GM19324 (cell line): ENCODE results near the gene SLC25A39.
"Not testable (repeated sequence)": the region's sequence is repeated elsewhere in the genome, so short reads cannot be mapped to it uniquely, and the experiment has no call there.

ENCODE experiments used
- ATAC-seq: cut with Tn5 transposase; IDR thresholded peaks from one replicate; pipeline ENCODE4 v1.9.1; 2021; ENCODE audit warnings: mild to moderate bottlenecking, moderate library complexity; ENCODE audit not compliant: unreplicated experiment, low FRiP score

SLC25A39 gene

GRCh38 chr17:44354582-44355561, 30.2 kb upstream of the SLC25A39 start:
- ATAC-seq: no peak

GRCh38 chr17:44353672-44354331, 29.2 kb upstream of the SLC25A39 start:
- ATAC-seq: no peak

GRCh38 chr17:44352828-44353671, 28.4 kb upstream of the SLC25A39 start:
- no peak for ATAC-seq

- no peak for ATAC-seq
These were observed 27.6 kb upstream of the SLC25A39 start for GRCh38 chr17:44351961-44352827.

- no peak for ATAC-seq
These were observed 26.8 kb upstream of the SLC25A39 start for GRCh38 chr17:44351464-44351863.

GRCh38 chr17:44350733-44351226, 26.2 kb upstream of the SLC25A39 start:
- ATAC-seq: no peak

GRCh38 chr17:44349553-44350070, 25.0 kb upstream of the SLC25A39 start:
- ATAC-seq: no peak

GRCh38 chr17:44348988-44349364, 24.4 kb upstream of the SLC25A39 start:
- no peak for ATAC-seq

- peak; percentile 29 for ATAC-seq
These were observed 23.8 kb upstream of the SLC25A39 start for GRCh38 chr17:44348234-44348987.

GRCh38 chr17:44347206-44348055, 22.8 kb upstream of the SLC25A39 start:
- not testable (repeated sequence) for ATAC-seq

- no peak for ATAC-seq
These were observed 21.6 kb upstream of the SLC25A39 start for GRCh38 chr17:44346064-44346844.

- ATAC-seq: peak; percentile 11
These were observed 20.9 kb upstream of the SLC25A39 start for GRCh38 chr17:44345454-44346026.

GRCh38 chr17:44344939-44345453, 20.4 kb upstream of the SLC25A39 start, which contains the start of gene GRN:
Gene GRN, plus strand, starts transcription at chr17:44345302. Its CDS starts 3,863 bp downstream, at chr17:44349165.
- peak; percentile 66 for ATAC-seq

- no peak for ATAC-seq
These were observed 19.0 kb upstream of the SLC25A39 start for GRCh38 chr17:44343510-44344209.

GRCh38 chr17:44340553-44340952, 15.9 kb upstream of the SLC25A39 start:
- not testable (repeated sequence) for ATAC-seq

GRCh38 chr17:44338702-44339101, 14.1 kb upstream of the SLC25A39 start:
- no peak for ATAC-seq
